ENCODE measurements around the gene MORN1. TPM values are rescaled to one million over a fixed set of nuclear protein-coding genes. Genes with fewer than 3 reads are reported as not detected.

MORN1 gene
- total RNA-seq, 4 donors from 2014 or later: 5.7 to 13.4 (median 8.5) TPM

GRCh38 chr1:2311184-2312032, 79.9 kb downstream of the MORN1 start:
- H3K9me3 ChIP-seq: no peaks in the 10 kb centered on the region
- H3K36me3 ChIP-seq: peaks cover 30% of the 10 kb centered on the region
- H3K4me1 ChIP-seq: peaks cover 60% of the 10 kb centered on the region
- DNase-seq (ENCODE audit: low spot score in 2 of 2): no peak
- H3K4me3 ChIP-seq: no peak overlapping the region
- H3K27me3 ChIP-seq: no peaks in the 10 kb centered on the region
- 60% methylated on average over 12 of the region's 21 CpGs for WGBS
- TF ChIP-seq EP300 (IDR thresholded peaks at IDR 0.05) (no peak), CTCF (IDR thresholded peaks at IDR 0.05) (peak in 1 of 2 donors; percentile 43), POLR2A (IDR thresholded peaks at IDR 0.05) (no peak)
- peak overlapping the region; percentile 86 for H3K27ac ChIP-seq

- peaks cover 53% of the 10 kb centered on the region for H3K4me1 ChIP-seq
- WGBS: 68% methylated on average over 17 of the region's 28 CpGs
Measured at GRCh38 chr1:2310332-2311183, 80.8 kb downstream of the MORN1 start.

GRCh38 chr1:2308844-2309243, 82.5 kb downstream of the MORN1 start:
- no peak for DNase-seq (ENCODE audit: low spot score in 2 of 2)
- H3K27me3 ChIP-seq: no peaks in the 10 kb centered on the region
- peaks cover 50% of the 10 kb centered on the region for H3K4me1 ChIP-seq
- H3K36me3 ChIP-seq: peaks cover 56% of the 10 kb centered on the region
- no peak overlapping the region for H3K27ac ChIP-seq
- no peaks in the 10 kb centered on the region for H3K9me3 ChIP-seq
- no peak overlapping the region for H3K4me3 ChIP-seq
- WGBS: 91% methylated on average over 18 of the region's 20 CpGs
- TF ChIP-seq CTCF (IDR thresholded peaks at IDR 0.05): no peak
- TF ChIP-seq POLR2AphosphoS5 (IDR thresholded peaks at IDR 0.05): no peak
- TF ChIP-seq POLR2A (IDR thresholded peaks at IDR 0.05): no peak
- no peak for TF ChIP-seq EP300 (IDR thresholded peaks at IDR 0.05)

More at GRCh38 chr1:2310332-2311183, 80.8 kb downstream of the MORN1 start:
- Histone ChIP-seq H3K4me3 (no peak overlapping the region), H3K27me3 (no peaks in the 10 kb centered on the region), H3K9me3 (no peaks in the 10 kb centered on the region), H3K36me3 (peaks cover 39% of the 10 kb centered on the region), H3K27ac (peak overlapping the region; percentile 86)
- DNase-seq (ENCODE audit: low spot score in 2 of 2): no peak
- TF ChIP-seq POLR2AphosphoS5 (IDR thresholded peaks at IDR 0.05) (no peak), CTCF (IDR thresholded peaks at IDR 0.05) (no peak), EP300 (IDR thresholded peaks at IDR 0.05) (no peak), POLR2A (IDR thresholded peaks at IDR 0.05) (no peak)

GRCh38 chr1:2307972-2308371, 83.4 kb downstream of the MORN1 start:
- DNase-seq (ENCODE audit: low spot score in 2 of 2): no peak
- peaks cover 50% of the 10 kb centered on the region for H3K4me1 ChIP-seq
- TF ChIP-seq POLR2AphosphoS5 (IDR thresholded peaks at IDR 0.05) (no peak), CTCF (IDR thresholded peaks at IDR 0.05) (no peak)
- H3K9me3 ChIP-seq: no peaks in the 10 kb centered on the region
- H3K36me3 ChIP-seq: peaks cover 63% of the 10 kb centered on the region
- no peak overlapping the region for H3K4me3 ChIP-seq
- H3K27me3 ChIP-seq: no peaks in the 10 kb centered on the region
- no peak overlapping the region for H3K27ac ChIP-seq
- WGBS: 90% methylated on average over 15 of the region's 15 CpGs

- DNase-seq (ENCODE audit: low spot score in 2 of 2): no peak
- Histone ChIP-seq H3K27me3 (no peaks in the 10 kb centered on the region), H3K4me1 (peaks cover 50% of the 10 kb centered on the region), H3K4me3 (no peak overlapping the region), H3K27ac (no peak overlapping the region), H3K36me3 (peaks cover 63% of the 10 kb centered on the region), H3K9me3 (no peaks in the 10 kb centered on the region)
- TF ChIP-seq POLR2AphosphoS5 (IDR thresholded peaks at IDR 0.05): no peak
- no peak for TF ChIP-seq POLR2A (IDR thresholded peaks at IDR 0.05)
- TF ChIP-seq EP300 (IDR thresholded peaks at IDR 0.05): no peak
- WGBS: 93% methylated on average over 39 of the region's 41 CpGs
Measured at GRCh38 chr1:2307064-2307605, 84.2 kb downstream of the MORN1 start.
